HepG2 (cell line): Measurements from ENCODE around the gene DDX24. TPM values are rescaled to one million over a fixed set of nuclear protein-coding genes. Genes with fewer than 3 reads are reported as not detected.

ENCODE experiments used
- ATM ChIP-seq: fragments of 450-650 bp; IDR thresholded peaks from 2 replicates; pipeline ENCODE4 v1.7.1; 2017; ENCODE audit warnings: mild to moderate bottlenecking, borderline replicate concordance
- CBX5 ChIP-seq: sonication (generic); formaldehyde crosslinking; IDR thresholded peaks from 2 replicates; pipeline ENCODE4 v1.4.0; 2020; ENCODE audit warnings: missing genetic modification reagents, borderline replicate concordance
- CCDC6 ChIP-seq: sonication (generic); formaldehyde crosslinking; IDR thresholded peaks from 2 replicates; pipeline ENCODE4 v1.8.1; 2022; ENCODE audit warnings: mild to moderate bottlenecking, missing genetic modification reagents, moderate library complexity
- FOXK2 ChIP-seq: fragments of 450-650 bp; IDR thresholded peaks from 2 replicates; pipeline ENCODE4 v1.6.1; 2016
- FUBP1 ChIP-seq: sonication (generic); formaldehyde crosslinking; IDR thresholded peaks from 2 replicates; pipeline ENCODE4 v1.5.1; 2020; ENCODE audit warnings: missing genetic modification reagents, mild to moderate bottlenecking, borderline replicate concordance
- HDAC2 ChIP-seq: sonication (generic); formaldehyde crosslinking; IDR thresholded peaks from 2 replicates; pipeline ENCODE4 v1.4.0; 2020; ENCODE audit warnings: missing genetic modification reagents
- HMGXB4 ChIP-seq, 2 experiments: sonication (generic) in 1 of 2; formaldehyde crosslinking in 1 of 2; IDR thresholded peaks; 2 replicates each; pipeline versions ENCODE4 v1.4.0 to v1.6.1; 2018 to 2020; ENCODE audit warnings: missing genetic modification reagents in 2 of 2, borderline replicate concordance in 1 of 2, low read depth in 1 of 2, mild to moderate bottlenecking in 1 of 2, missing biosample characterization in 1 of 2
- MIER3 ChIP-seq: IDR thresholded peaks from 2 replicates; pipeline ENCODE4 v1.6.1; 2016; ENCODE audit warnings: missing compliant biosample characterization, borderline replicate concordance
- NCOA5 ChIP-seq: sonication (generic); formaldehyde crosslinking; IDR thresholded peaks from 2 replicates; pipeline ENCODE4 v1.4.0; 2020; ENCODE audit warnings: missing genetic modification reagents
- PCBP2 ChIP-seq: fragments of 200-400 bp; formaldehyde crosslinking; optimal IDR thresholded peaks from 2 replicates; pipeline ENCODE3; 2018; ENCODE audit warnings: low read length, low read depth; ENCODE audit not compliant: poor library complexity, severe bottlenecking
- TFDP2 ChIP-seq: sonication (generic); formaldehyde crosslinking; IDR thresholded peaks from 2 replicates; pipeline ENCODE4 v1.4.0; 2020; ENCODE audit warnings: missing genetic modification reagents
- ZBTB3 ChIP-seq: sonication (generic); formaldehyde crosslinking; IDR thresholded peaks from 2 replicates; pipeline ENCODE4 v1.4.0; 2020; ENCODE audit warnings: low read depth, mild to moderate bottlenecking, moderate library complexity, missing genetic modification reagents, borderline replicate concordance
- ZBTB33 ChIP-seq: sonication (generic); formaldehyde crosslinking; IDR thresholded peaks from 2 replicates; pipeline ENCODE4 v1.4.0; 2020; ENCODE audit warnings: missing genetic modification reagents
- ZGPAT ChIP-seq: IDR thresholded peaks from 2 replicates; pipeline ENCODE4 v1.6.1; 2016; ENCODE audit warnings: mild to moderate bottlenecking
- ZNF18 ChIP-seq: sonication (generic); formaldehyde crosslinking; IDR thresholded peaks from 2 replicates; pipeline ENCODE4 v1.8.0; 2022; ENCODE audit warnings: mild to moderate bottlenecking, missing genetic modification reagents; ENCODE audit not compliant: insufficient replicate concordance
- ZNF329 ChIP-seq: sonication (generic); formaldehyde crosslinking; IDR thresholded peaks from 2 replicates; pipeline ENCODE4 v1.9.0; 2021; ENCODE audit warnings: low read depth, mild to moderate bottlenecking, missing genetic modification reagents
- ZNF335 ChIP-seq: sonication (generic); formaldehyde crosslinking; IDR thresholded peaks from 2 replicates; pipeline ENCODE4 v1.4.0; 2020; ENCODE audit warnings: missing genetic modification reagents
- polyA plus RNA-seq, 8 experiments: library from polyadenylated mRNA; depleted of rRNA in 3 of 8; stranded (reverse) in 7 of 8; unstranded in 1 of 8; fragments of >200 nt; fragmentation: Illumina TruSeq in 4 of 8; extraction: Trizol in 4 of 8; gene quantifications; 2 replicates each; pipeline versions ENCODE4 v1.2.1 to v1.2.3, GENCODE V29; 2011 to 2016; ENCODE audit warnings: low read depth in 4 of 8, missing spikeins in 1 of 8, mixed read lengths in 1 of 8; ENCODE audit not compliant: insufficient read depth in 1 of 8
- total RNA-seq, 5 experiments: library from RNA; depleted of rRNA; stranded (reverse); fragments of >200 nt; fragmentation: Illumina TruSeq; extraction: Trizol; gene quantifications; 2 replicates each; pipeline ENCODE4 v1.2.3, GENCODE V29; 2016; ENCODE audit warnings: low read depth in 1 of 5

Gene DDX24
- total and polyA plus RNA-seq, 2 of the 13 experiments (the other 11 are each of a cell fraction or from before 2014, with no cell fraction given) = 67.3 to 149 TPM

GRCh38 chr14:94001501-94002396, 79.3 kb downstream of the DDX24 start (continued):
- no peak for TF ChIP-seq TFDP2 (CRISPR knock-in tag)
- no peak for TF ChIP-seq PCBP2
- TF ChIP-seq ATM = no peak
- TF ChIP-seq ZBTB3 (CRISPR knock-in tag) = no peak
- TF ChIP-seq CCDC6 (CRISPR knock-in tag) = no peak
- TF ChIP-seq CBX5 (CRISPR knock-in tag) = peak; percentile 2; the same call in 1 of the 2 replicates
- TF ChIP-seq NCOA5 (CRISPR knock-in tag) = no peak
- no peak for TF ChIP-seq MIER3 (CRISPR knock-in tag)
- no peak for TF ChIP-seq ZNF335 (CRISPR knock-in tag)
- TF ChIP-seq ZNF329 (CRISPR knock-in tag) = no peak
- TF ChIP-seq ZBTB33 = 0 out of 2 replicates have a peak, but pooled peaks have one; percentile 31
- TF ChIP-seq ZGPAT = 0 out of 2 replicates have a peak, but pooled peaks have one; percentile 34
- no peak for TF ChIP-seq FOXK2
- TF ChIP-seq FUBP1 (CRISPR knock-in tag) = no peak
- TF ChIP-seq HMGXB4 (CRISPR knock-in tag; IDR thresholded peaks at IDR 0.05; ENCODE audit: borderline replicate concordance in 1 of 2, low read depth in 1 of 2) = 0 out of 4 replicates have a peak, but pooled peaks of 1 of the 2 experiments have one; percentile 59
- peak; percentile 44; the same call in 1 of the 2 replicates for TF ChIP-seq HDAC2 (CRISPR knock-in tag)
- TF ChIP-seq ZNF18 = no peak
